Lower lobe of right lung (tissue), 2 donors: Measurements from ENCODE around the gene SORL1. TPM values are rescaled to one million over a fixed set of nuclear protein-coding genes. Genes with fewer than 3 reads are reported as not detected.

Source experiments
- ATAC-seq, 2 donors: fragments of 200-7000 bp; cut with Tn5 transposase; one replicate each; pipeline ENCODE4 v1.9.1; 2020 to 2022; ENCODE audit warnings: mild to moderate bottlenecking in 2 of 2, moderate library complexity in 2 of 2
- DNase-seq: peaks from one replicate; pipeline ENCODE4 v3.0.0-alpha.2; 2020
- H3K27ac ChIP-seq: fragments of 200-600 bp; one replicate; pipeline ENCODE4 v1.8.0; 2022
- H3K27me3 ChIP-seq: fragments of 200-600 bp; one replicate; pipeline ENCODE4 v1.8.0; 2022; ENCODE audit warnings: low read depth
- H3K36me3 ChIP-seq: fragments of 200-600 bp; one replicate; pipeline ENCODE4 v1.8.0; 2022; ENCODE audit warnings: mild to moderate bottlenecking
- H3K4me1 ChIP-seq: fragments of 200-600 bp; one replicate; pipeline ENCODE4 v1.8.0; 2022
- H3K4me3 ChIP-seq: fragments of 200-600 bp; one replicate; pipeline ENCODE4 v1.8.0; 2022; ENCODE audit warnings: mild to moderate bottlenecking
- H3K9me3 ChIP-seq: fragments of 200-600 bp; one replicate; pipeline ENCODE4 v1.8.0; 2022
- intact Hi-C: fragments of 100-400 bp; cut with DNase I; formaldehyde crosslinking; loops from one replicate; pipeline ENCODE4 v1.11.0; 2022
- total RNA-seq: library from RNA; stranded (reverse); fragmentation: NEBNext Ultra II Directional; extraction: Animal tissue kit (Norgen Biotek cat#: 25700); gene quantifications from one replicate; pipeline ENCODE4 v1.2.1, GENCODE V29; 2021
- TF ChIP-seq, protein P1 (sequence below): fragments of 200-600 bp; IDR thresholded peaks from one replicate; pipeline ENCODE4 v1.8.0; 2022; ENCODE audit warnings: antibody characterized with exemption, mild to moderate bottlenecking
- donor health status: DM: no; HTN: yes; CAD: no; lungs with severe emphysema.

The SORL1 gene
- total RNA-seq, 1 donor from 2014 or later = 74.0 TPM

- no peak overlapping the region for H3K4me3 ChIP-seq
- H3K36me3 ChIP-seq = peaks cover 40% of the 10 kb centered on the region
- intact Hi-C loops = no loop called here
- no peak overlapping the region for H3K27ac ChIP-seq
- no peak for DNase-seq
- ATAC-seq = no peak
- H3K9me3 ChIP-seq = no peaks in the 10 kb centered on the region
- TF ChIP-seq, protein P1, sequence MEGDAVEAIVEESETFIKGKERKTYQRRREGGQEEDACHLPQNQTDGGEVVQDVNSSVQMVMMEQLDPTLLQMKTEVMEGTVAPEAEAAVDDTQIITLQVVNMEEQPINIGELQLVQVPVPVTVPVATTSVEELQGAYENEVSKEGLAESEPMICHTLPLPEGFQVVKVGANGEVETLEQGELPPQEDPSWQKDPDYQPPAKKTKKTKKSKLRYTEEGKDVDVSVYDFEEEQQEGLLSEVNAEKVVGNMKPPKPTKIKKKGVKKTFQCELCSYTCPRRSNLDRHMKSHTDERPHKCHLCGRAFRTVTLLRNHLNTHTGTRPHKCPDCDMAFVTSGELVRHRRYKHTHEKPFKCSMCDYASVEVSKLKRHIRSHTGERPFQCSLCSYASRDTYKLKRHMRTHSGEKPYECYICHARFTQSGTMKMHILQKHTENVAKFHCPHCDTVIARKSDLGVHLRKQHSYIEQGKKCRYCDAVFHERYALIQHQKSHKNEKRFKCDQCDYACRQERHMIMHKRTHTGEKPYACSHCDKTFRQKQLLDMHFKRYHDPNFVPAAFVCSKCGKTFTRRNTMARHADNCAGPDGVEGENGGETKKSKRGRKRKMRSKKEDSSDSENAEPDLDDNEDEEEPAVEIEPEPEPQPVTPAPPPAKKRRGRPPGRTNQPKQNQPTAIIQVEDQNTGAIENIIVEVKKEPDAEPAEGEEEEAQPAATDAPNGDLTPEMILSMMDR = no peak
- no peaks in the 10 kb centered on the region for H3K4me1 ChIP-seq
- no peaks in the 10 kb centered on the region for H3K27me3 ChIP-seq
These were observed 107.6 kb downstream of the SORL1 start for GRCh38 chr11:121559606-121560200.

GRCh38 chr11:121560236-121560635 lies 108.1 kb downstream of the SORL1 start:
- Histone ChIP-seq H3K27me3 (no peaks in the 10 kb centered on the region), H3K4me3 (no peak overlapping the region), H3K36me3 (peaks cover 37% of the 10 kb centered on the region), H3K27ac (no peak overlapping the region), H3K9me3 (no peaks in the 10 kb centered on the region), H3K4me1 (no peaks in the 10 kb centered on the region)
- TF ChIP-seq, protein P1 = no peak
- DNase-seq = no peak
- no peak for ATAC-seq
- intact Hi-C loops = no loop called here

DNA sequence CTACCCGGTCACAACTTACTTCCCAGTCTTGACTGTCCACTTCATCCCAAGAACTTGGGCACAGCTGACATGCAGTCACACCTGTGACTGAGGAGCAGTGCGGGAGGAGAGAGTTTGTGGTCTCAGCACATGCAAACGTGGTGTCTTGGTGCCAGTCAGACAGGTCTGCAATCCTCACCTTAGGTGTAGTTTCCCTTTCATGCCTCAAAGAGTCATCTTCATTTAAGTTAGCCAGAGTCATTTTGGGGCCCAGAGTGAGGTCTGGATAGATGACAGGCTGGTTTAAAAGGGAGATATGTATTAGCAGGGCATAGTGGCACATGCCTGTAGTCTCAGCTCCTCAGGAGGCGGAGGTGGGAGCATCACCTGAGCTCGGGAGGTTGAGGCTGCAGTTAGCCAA lies 109.1 kb downstream of the SORL1 start:
- Histone ChIP-seq H3K27me3 (no peaks in the 10 kb centered on the region), H3K9me3 (no peaks in the 10 kb centered on the region), H3K27ac (no peak overlapping the region), H3K36me3 (peaks cover 36% of the 10 kb centered on the region), H3K4me3 (no peak overlapping the region), H3K4me1 (no peaks in the 10 kb centered on the region)
- intact Hi-C loops = no loop called here
- TF ChIP-seq, protein P1 = no peak
- ATAC-seq (no peak), DNase-seq (no peak)

DNA sequence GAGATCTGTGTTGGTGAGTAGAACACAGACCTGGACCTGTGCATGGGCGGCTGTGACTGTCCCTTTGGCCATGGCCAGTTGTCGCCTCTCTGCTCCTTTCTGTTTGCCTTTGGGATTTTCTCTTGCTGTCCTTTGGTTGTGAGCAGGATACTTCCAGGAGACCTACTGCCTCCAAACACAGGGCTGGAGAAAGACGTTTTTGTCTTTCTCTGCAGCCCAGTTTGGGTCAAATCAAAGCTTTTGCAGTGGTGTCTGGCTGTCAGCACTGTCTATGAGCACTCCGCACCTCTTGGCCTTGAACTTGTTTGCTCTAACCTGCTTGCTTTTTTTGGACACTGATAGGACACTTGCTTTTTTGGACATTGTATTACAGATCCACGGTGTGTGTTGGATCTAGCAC lies 109.6 kb downstream of the SORL1 start:
- intact Hi-C loops = no loop called here
- Histone ChIP-seq H3K9me3 (no peaks in the 10 kb centered on the region), H3K27me3 (no peaks in the 10 kb centered on the region), H3K36me3 (peaks cover 37% of the 10 kb centered on the region), H3K27ac (no peak overlapping the region), H3K4me3 (no peak overlapping the region), H3K4me1 (no peaks in the 10 kb centered on the region)
- TF ChIP-seq, protein P1 = no peak
- ATAC-seq = no peak
- DNase-seq = no peak

DNA sequence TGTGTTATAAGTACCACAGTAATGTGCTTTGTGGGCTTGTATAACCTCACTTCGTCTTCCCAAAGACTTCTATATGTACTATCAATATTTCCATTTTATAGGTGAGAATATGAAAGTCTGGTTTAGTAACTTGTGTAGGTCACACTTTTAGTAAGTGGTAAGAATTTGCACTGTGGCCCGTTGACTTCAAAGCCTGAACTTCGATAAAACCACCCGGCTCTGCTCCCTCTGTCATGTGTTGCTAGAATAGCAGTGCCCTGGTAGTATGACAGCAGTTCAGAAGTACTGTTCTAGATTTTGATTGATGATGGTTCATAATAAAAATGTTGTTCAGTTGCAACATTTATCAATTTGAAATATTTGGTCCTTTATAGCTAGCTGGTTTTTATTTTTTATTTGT lies 110.9 kb downstream of the SORL1 start:
- H3K9me3 ChIP-seq = no peaks in the 10 kb centered on the region
- H3K4me3 ChIP-seq = no peak overlapping the region
- no peaks in the 10 kb centered on the region for H3K4me1 ChIP-seq
- H3K27ac ChIP-seq = no peak overlapping the region
- TF ChIP-seq, protein P1 = no peak
- H3K27me3 ChIP-seq = no peaks in the 10 kb centered on the region
- DNase-seq = no peak
- H3K36me3 ChIP-seq = peaks cover 38% of the 10 kb centered on the region
- ATAC-seq = no peak
- intact Hi-C loops = no loop called here
